LNCAP (cell line): Measurements from ENCODE around the gene KRTAP29-1.
"Not testable (repeated sequence)": the region's sequence is repeated elsewhere in the genome, so short reads cannot be mapped to it uniquely, and the experiment has no call there.

Experiments used
- CTCF ChIP-seq: fragments of 450-650 bp; IDR thresholded peaks from 2 replicates; pipeline ENCODE4 v1.5.1; 2017; ENCODE audit warnings: mild to moderate bottlenecking

Gene KRTAP29-1

GRCh38 chr17:41258406-41258805, 44.2 kb downstream of the KRTAP29-1 start:
- no peak for TF ChIP-seq CTCF

DNA sequence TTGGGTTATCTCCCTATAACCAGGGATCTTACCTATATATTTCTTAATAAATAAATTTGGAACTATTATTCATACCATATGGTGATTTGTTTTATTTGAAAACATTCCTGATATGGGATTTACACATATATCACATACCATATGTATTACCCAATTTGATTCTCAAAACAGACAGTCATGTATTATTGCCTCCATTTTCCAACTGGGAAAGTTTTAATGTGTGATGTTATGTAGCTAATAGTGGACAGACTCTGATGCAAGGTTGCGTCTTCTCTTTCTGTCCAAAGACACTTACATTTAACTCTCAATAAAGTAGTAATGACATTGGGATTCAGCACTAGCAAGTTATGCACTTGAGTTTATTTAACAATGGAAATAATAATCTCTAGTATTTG, 46.4 kb downstream of the KRTAP29-1 start:
- no peak for TF ChIP-seq CTCF

DNA sequence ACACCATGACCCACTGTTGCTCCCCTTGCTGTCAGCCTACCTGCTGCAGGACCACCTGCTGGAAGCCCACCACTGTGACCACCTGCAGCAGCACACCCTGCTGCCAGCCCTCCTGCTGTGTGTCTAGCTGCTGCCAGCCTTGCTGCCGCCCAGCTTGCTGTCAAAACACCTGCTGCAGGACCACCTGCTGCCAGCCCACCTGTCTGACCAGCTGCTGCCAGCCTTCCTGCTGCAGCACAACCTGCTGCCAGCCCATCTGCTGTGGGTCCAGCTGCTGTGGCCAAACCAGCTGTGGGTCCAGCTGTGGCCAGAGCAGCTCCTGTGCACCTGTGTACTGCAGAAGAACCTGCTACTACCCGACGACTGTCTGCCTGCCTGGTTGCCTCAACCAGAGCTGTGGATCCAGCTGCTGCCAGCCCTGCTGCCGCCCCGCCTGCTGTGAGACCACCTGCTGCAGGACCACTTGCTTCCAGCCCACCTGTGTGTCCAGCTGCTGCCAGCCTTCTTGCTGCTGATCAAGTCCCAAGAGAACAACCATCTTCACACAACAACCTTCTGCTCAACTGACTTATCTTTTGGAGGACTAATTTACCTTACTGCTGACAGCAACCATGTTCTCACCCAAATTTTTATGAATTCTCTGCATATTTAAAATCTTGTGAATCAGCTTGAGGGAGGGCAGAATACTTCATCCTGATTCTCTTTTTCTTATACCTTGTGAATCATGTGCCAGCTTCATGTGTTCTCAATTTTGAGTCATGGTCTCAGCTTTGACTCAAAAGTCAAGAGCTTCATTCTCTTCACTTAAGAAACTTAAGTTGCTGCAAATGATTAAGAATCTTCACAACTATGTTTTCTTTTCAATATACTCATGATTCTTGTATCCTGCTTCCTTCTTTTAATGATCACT, 47.0 kb downstream of the KRTAP29-1 start, which contains the start of gene KRTAP9-9:
Gene KRTAP9-9, plus strand, starts transcription at position 4 of the 910 bp plus-strand sequence.
- TF ChIP-seq CTCF: not testable (repeated sequence)

- no peak for TF ChIP-seq CTCF
Observed at GRCh38 chr17:41254861-41255260, 47.8 kb downstream of the KRTAP29-1 start.
